ENCODE results near the gene TRPM3. TPM values are rescaled to one million over a fixed set of nuclear protein-coding genes. Genes with fewer than 3 reads are reported as not detected.

The TRPM3 gene
- total and polyA plus RNA-seq, 2 of the 8 experiments (the other 6 are each of a cell fraction or from before 2014, with no cell fraction given) = 2.4 to 10.9 TPM

DNA sequence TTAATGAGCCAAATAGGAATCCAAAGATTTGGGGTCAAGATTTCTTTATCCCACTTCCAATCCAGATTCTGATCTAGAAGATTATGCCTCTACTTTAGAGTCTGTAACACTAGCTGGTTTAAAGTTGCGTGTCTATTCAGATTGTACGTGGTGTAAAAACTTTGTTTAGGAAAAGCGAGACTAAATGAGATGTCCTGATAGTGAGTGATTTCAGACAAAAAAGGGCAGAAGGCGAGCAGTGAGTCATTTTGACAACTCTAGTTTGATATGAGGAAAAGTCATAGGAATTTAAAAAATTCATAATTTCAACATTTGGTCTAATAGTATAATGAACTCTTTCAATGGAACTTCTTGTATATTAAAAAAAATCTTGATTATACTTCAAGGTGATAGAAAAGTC, 587.4 kb downstream of the TRPM3 start:
- Histone ChIP-seq H3K23me2 (ENCODE audit: low read depth, low read length) (no peaks in the 10 kb centered on the region), H3K9ac (replicated peaks in 1 of 4; ENCODE audit: extremely low read depth in 1 of 4, low read depth in 3 of 4, low read length in 3 of 4) (no peak overlapping the region), H3K9me3 (ENCODE audit: insufficient read depth in 2 of 2, low read depth in 1 of 2, low read length in 1 of 2) (no peaks in the 10 kb centered on the region), H2BK120ac (replicated peaks; ENCODE audit: low read depth, low read length) (no peak overlapping the region), H2BK12ac (ENCODE audit: low read depth, low read length) (no peak overlapping the region), H4K5ac (ENCODE audit: insufficient read length, low read depth, low read length) (no peak overlapping the region), H3K79me2 (ENCODE audit: control insufficient read depth in 1 of 2, insufficient read depth in 2 of 2, low read length in 2 of 2) (no peaks in the 10 kb centered on the region), H3K27me3 (replicated peaks in 1 of 4; ENCODE audit: control insufficient read depth in 3 of 4, extremely low read depth in 1 of 4, insufficient read depth in 3 of 4, low read length in 3 of 4) (no peaks in the 10 kb centered on the region), H3K4me3 (ENCODE audit: extremely low read depth in 1 of 4, insufficient read depth in 2 of 4, low read depth in 3 of 4, low read length in 4 of 4) (no peak overlapping the region), H4K8ac (ENCODE audit: extremely low read depth, insufficient read depth, low read length) (no peak overlapping the region), H2AK5ac (ENCODE audit: low read depth, low read length) (no peak overlapping the region), H2BK20ac (ENCODE audit: low read length) (no peak overlapping the region), H3K79me1 (ENCODE audit: low read depth, low read length) (no peaks in the 10 kb centered on the region), H3K4me1 (replicated peaks in 1 of 4; ENCODE audit: control insufficient read depth in 3 of 4, insufficient read depth in 4 of 4, low read length in 3 of 4) (no peaks in the 10 kb centered on the region), H3K14ac (ENCODE audit: insufficient read length) (no peak overlapping the region), H3K4me2 (ENCODE audit: insufficient read depth in 1 of 2, low read depth in 2 of 2, low read length in 2 of 2) (no peak overlapping the region), H2BK15ac (ENCODE audit: low read length) (no peak overlapping the region), H3K36me3 (ENCODE audit: control insufficient read depth in 2 of 4, insufficient read depth in 4 of 4, low read length in 3 of 4) (no peaks in the 10 kb centered on the region), H2AFZ (ENCODE audit: low read length) (no peak overlapping the region), H4K91ac (replicated peaks; ENCODE audit: insufficient read length, low read length) (no peak overlapping the region), H3K27ac (ENCODE audit: low read depth, low read length) (no peak overlapping the region), H4K20me1 (replicated peaks in 1 of 2; ENCODE audit: control insufficient read depth in 1 of 2, insufficient read depth in 2 of 2, low read length in 2 of 2) (no peaks in the 10 kb centered on the region), H3K56ac (replicated peaks; ENCODE audit: insufficient read length, low read depth, low read length) (no peak overlapping the region), H2BK5ac (ENCODE audit: low read depth, low read length) (no peak overlapping the region), H3K23ac (ENCODE audit: insufficient read length) (no peak overlapping the region), H3K18ac (ENCODE audit: extremely low read depth, low read length) (no peak overlapping the region), H3K4ac (replicated peaks; ENCODE audit: insufficient read length, low read depth, low read length) (no peak overlapping the region)
- 86% methylated on average over 4 of the region's 4 CpGs; no CpG with 5 or more reads in 1 of the 2 experiments for WGBS, 2 experiments (ENCODE audit: extremely low coverage in 1 of 2, insufficient coverage in 1 of 2, insufficient read length in 1 of 2, insufficient replicate concordance in 2 of 2, low coverage in 1 of 2, low lambda C conversion rate in 2 of 2, missing lambda C conversion rate in 1 of 2)
- ChIA-PET POLR2A (ENCODE audit: partially characterized antibody) (no interaction called here), CTCF (ENCODE audit: partially characterized antibody) (interaction anchor here (0.8 kb wide), 1 partner anchor 52 kb away, joined by 4 read pairs; no protein-coding TSS in a partner anchor)
- DNase-seq (ENCODE audit: low read depth in 1 of 2, low spot score in 2 of 2) = no peak
- no peak for FAIRE-seq
- no peak for TF ChIP-seq RAD21 (IDR thresholded peaks at IDR 0.05 in 1 of 2, conservative IDR thresholded peaks at IDR 0.05 in 1 of 2; ENCODE audit: low read depth in 2 of 2, low read length in 2 of 2)
- TF ChIP-seq SIN3A (conservative IDR thresholded peaks at IDR 0.05 in 1 of 2, IDR thresholded peaks at IDR 0.05 in 1 of 2; ENCODE audit: low read depth in 1 of 2, low read length in 2 of 2) = no peak
- TF ChIP-seq JUND (IDR thresholded peaks at IDR 0.05; ENCODE audit: low read length) = no peak
- no peak for TF ChIP-seq SRF (IDR thresholded peaks at IDR 0.05; ENCODE audit: low read depth, low read length)
- no peak for TF ChIP-seq TCF12 (IDR thresholded peaks at IDR 0.05; ENCODE audit: low read depth, low read length)
- no peak for TF ChIP-seq CHD1 (IDR thresholded peaks at IDR 0.05; ENCODE audit: low read depth, low read length)
- TF ChIP-seq, protein P1, sequence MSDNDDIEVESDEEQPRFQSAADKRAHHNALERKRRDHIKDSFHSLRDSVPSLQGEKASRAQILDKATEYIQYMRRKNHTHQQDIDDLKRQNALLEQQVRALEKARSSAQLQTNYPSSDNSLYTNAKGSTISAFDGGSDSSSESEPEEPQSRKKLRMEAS (IDR thresholded peaks at IDR 0.05) = no peak
- TF ChIP-seq CEBPB (IDR thresholded peaks at IDR 0.05; ENCODE audit: low read depth, low read length) = no peak
- TF ChIP-seq, protein P2, sequence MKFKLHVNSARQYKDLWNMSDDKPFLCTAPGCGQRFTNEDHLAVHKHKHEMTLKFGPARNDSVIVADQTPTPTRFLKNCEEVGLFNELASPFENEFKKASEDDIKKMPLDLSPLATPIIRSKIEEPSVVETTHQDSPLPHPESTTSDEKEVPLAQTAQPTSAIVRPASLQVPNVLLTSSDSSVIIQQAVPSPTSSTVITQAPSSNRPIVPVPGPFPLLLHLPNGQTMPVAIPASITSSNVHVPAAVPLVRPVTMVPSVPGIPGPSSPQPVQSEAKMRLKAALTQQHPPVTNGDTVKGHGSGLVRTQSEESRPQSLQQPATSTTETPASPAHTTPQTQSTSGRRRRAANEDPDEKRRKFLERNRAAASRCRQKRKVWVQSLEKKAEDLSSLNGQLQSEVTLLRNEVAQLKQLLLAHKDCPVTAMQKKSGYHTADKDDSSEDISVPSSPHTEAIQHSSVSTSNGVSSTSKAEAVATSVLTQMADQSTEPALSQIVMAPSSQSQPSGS (IDR thresholded peaks at IDR 0.05; ENCODE audit: low read length) = no peak
- TF ChIP-seq, protein P3, sequence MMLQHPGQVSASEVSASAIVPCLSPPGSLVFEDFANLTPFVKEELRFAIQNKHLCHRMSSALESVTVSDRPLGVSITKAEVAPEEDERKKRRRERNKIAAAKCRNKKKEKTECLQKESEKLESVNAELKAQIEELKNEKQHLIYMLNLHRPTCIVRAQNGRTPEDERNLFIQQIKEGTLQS (IDR thresholded peaks at IDR 0.05; ENCODE audit: insufficient read depth, low read depth, low read length) = no peak
- no peak for TF ChIP-seq BRCA1 (IDR thresholded peaks at IDR 0.05; ENCODE audit: low read depth, low read length)
- no peak for TF ChIP-seq TBP (IDR thresholded peaks at IDR 0.05; ENCODE audit: low read depth, low read length)
- no peak for TF ChIP-seq POLR2AphosphoS5 (IDR thresholded peaks at IDR 0.05; ENCODE audit: low read depth, low read length)

Data from H1 (cell line).